Mesendoderm (in vitro differentiated cells): ENCODE measurements around the gene SLC16A6.
A peak's percentile ranks its signal among the peaks of the same experiment; 100 is the strongest.
"Not testable (repeated sequence)": the region's sequence is repeated elsewhere in the genome, so short reads cannot be mapped to it uniquely, and the experiment has no call there.

ENCODE experiments used
- DNase-seq: peaks from one replicate; pipeline ENCODE4 v3.0.0; 2013
- H2AK5ac ChIP-seq: 2 replicates; pipeline ENCODE4 v1.6.1; 2013; ENCODE audit warnings: low read length, inconsistent platforms
- H2BK120ac ChIP-seq: 2 replicates; pipeline ENCODE4 v1.6.1; 2013; ENCODE audit warnings: low read depth, mild to moderate bottlenecking, low read length, moderate library complexity, mixed read lengths
- H2BK15ac ChIP-seq: replicated peaks from 2 replicates; pipeline ENCODE4 v1.6.1; 2013; ENCODE audit warnings: low read depth, mild to moderate bottlenecking, moderate library complexity
- H2BK5ac ChIP-seq: 2 replicates; pipeline ENCODE4 v1.6.1; 2013; ENCODE audit warnings: low read length, inconsistent platforms
- H3K18ac ChIP-seq: 2 replicates; pipeline ENCODE4 v1.6.1; 2013; ENCODE audit warnings: mild to moderate bottlenecking, low read length, mixed read lengths
- H3K23ac ChIP-seq: one replicate; pipeline ENCODE4 v1.6.1; 2013; ENCODE audit warnings: low read length
- H3K27ac ChIP-seq: 2 replicates; pipeline ENCODE4 v1.5.1; 2013; ENCODE audit warnings: low read depth, mild to moderate bottlenecking, inconsistent platforms, low read length, moderate library complexity
- H3K27me3 ChIP-seq: 2 replicates; pipeline ENCODE4 v1.6.1; 2013; ENCODE audit warnings: low read length, control low read depth, mild to moderate bottlenecking, inconsistent platforms; ENCODE audit not compliant: insufficient read depth, poor library complexity
- H3K36me3 ChIP-seq: 2 replicates; pipeline ENCODE4 v1.6.1; 2013; ENCODE audit warnings: low read length, inconsistent platforms; ENCODE audit not compliant: control insufficient read depth, insufficient read depth
- H3K4ac ChIP-seq: one replicate; pipeline ENCODE4 v1.6.1; 2013; ENCODE audit warnings: low read depth, mild to moderate bottlenecking, low read length, moderate library complexity
- H3K4me1 ChIP-seq: 2 replicates; pipeline ENCODE4 v1.6.1; 2013; ENCODE audit warnings: low read depth, low read length, inconsistent platforms; ENCODE audit not compliant: control insufficient read depth
- H3K4me2 ChIP-seq: 2 replicates; pipeline ENCODE4 v1.6.1; 2013; ENCODE audit warnings: low read length
- H3K4me3 ChIP-seq: 2 replicates; pipeline ENCODE4 v1.5.1; 2013; ENCODE audit warnings: mild to moderate bottlenecking, low read length
- H3K56ac ChIP-seq: one replicate; pipeline ENCODE4 v1.6.1; 2013; ENCODE audit warnings: low read length
- H3K79me1 ChIP-seq: 2 replicates; pipeline ENCODE4 v1.6.1; 2013; ENCODE audit warnings: low read length, inconsistent platforms
- H3K79me2 ChIP-seq: 2 replicates; pipeline ENCODE4 v1.6.1; 2013; ENCODE audit warnings: mild to moderate bottlenecking, low read length; ENCODE audit not compliant: control insufficient read depth, insufficient read depth
- H3K9ac ChIP-seq: 2 replicates; pipeline ENCODE4 v1.6.1; 2013; ENCODE audit warnings: low read length, inconsistent platforms
- H4K5ac ChIP-seq: one replicate; pipeline ENCODE4 v1.6.1; 2013; ENCODE audit warnings: low read length
- H4K8ac ChIP-seq: one replicate; pipeline ENCODE4 v1.6.1; 2013; ENCODE audit warnings: low read depth, mild to moderate bottlenecking, control low read depth, low read length, moderate library complexity
- WGBS: extraction: QIAGEN DNeasy Blood & Tissue Kit; methylation state at CpG from one replicate; pipeline ENCODE4 v1.1.7; 2013; ENCODE audit warnings: low lambda C conversion rate, missing lambda C conversion rate; ENCODE audit not compliant: insufficient coverage; ENCODE audit errors: extremely low coverage; 5-methylcytosine and 5-hydroxymethylcytosine counted together

The SLC16A6 gene

GRCh38 chr17:68265833-68266232 is 25.1 kb downstream of the SLC16A6 start:
- H3K4me2 ChIP-seq, H3K56ac ChIP-seq, DNase-seq, H2BK5ac ChIP-seq, H3K36me3 ChIP-seq, H3K79me1 ChIP-seq, H2BK120ac ChIP-seq, H3K79me2 ChIP-seq, H4K5ac ChIP-seq, H3K18ac ChIP-seq, H3K27me3 ChIP-seq, H3K4ac ChIP-seq, H3K4me1 ChIP-seq, H3K23ac ChIP-seq, H4K8ac ChIP-seq, H2AK5ac ChIP-seq, H2BK15ac ChIP-seq, H3K27ac ChIP-seq, H3K4me3 ChIP-seq, H3K9ac ChIP-seq: not testable (repeated sequence)
- WGBS, result no CpG with 5 or more reads among the region's 2 CpGs

DNA sequence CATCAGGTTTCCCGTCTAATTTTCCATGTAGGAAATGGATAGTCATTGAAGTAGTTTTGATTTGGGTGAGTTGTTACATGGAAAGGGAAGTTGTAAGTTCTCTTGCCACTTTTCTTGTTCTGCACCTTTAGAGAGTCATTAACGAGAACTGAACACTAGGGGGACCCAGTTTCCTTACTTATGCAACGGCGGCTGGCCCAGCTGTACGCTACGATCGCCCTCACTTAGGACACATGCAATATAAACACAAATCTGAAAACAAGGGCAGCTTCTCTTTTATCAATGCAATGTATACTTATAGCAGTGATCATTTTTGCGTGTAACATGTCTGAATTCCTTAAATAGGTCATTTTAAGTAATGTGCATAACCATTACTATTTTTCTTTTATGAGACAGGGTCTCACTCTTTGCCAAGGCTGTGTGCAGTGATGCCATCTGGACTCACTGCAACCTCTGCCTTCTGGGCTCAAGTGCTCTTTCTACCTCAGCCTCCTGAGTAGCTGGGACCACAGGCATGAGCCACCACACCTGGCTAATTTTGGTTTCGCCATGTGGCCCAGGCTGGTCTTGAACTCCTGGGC is 27.7 kb downstream of the SLC16A6 start:
- no CpG with 5 or more reads among the region's 9 CpGs for WGBS

GRCh38 chr17:68262467-68262866 is 28.5 kb downstream of the SLC16A6 start:
- H3K4me1 ChIP-seq, H3K4me2 ChIP-seq, H3K27ac ChIP-seq, H3K27me3 ChIP-seq, H3K9ac ChIP-seq, H2BK15ac ChIP-seq, H3K23ac ChIP-seq, H3K56ac ChIP-seq, H3K36me3 ChIP-seq, DNase-seq, H2BK120ac ChIP-seq, H3K4me3 ChIP-seq, H3K4ac ChIP-seq, H3K18ac ChIP-seq, H3K79me1 ChIP-seq, H2BK5ac ChIP-seq, H4K5ac ChIP-seq, H2AK5ac ChIP-seq, H4K8ac ChIP-seq, H3K79me2 ChIP-seq: not testable (repeated sequence)
- no CpG with 5 or more reads among the region's 2 CpGs for WGBS

More for the DNA sequence above, 27.7 kb downstream of the SLC16A6 start:
- H3K9ac ChIP-seq, H4K5ac ChIP-seq, H3K4me3 ChIP-seq, H2BK5ac ChIP-seq, H3K36me3 ChIP-seq, H4K8ac ChIP-seq, H3K79me1 ChIP-seq, H3K27me3 ChIP-seq, H3K18ac ChIP-seq, H3K27ac ChIP-seq, H3K23ac ChIP-seq, H3K4me2 ChIP-seq, H2BK120ac ChIP-seq, H2AK5ac ChIP-seq, H3K56ac ChIP-seq, H3K4me1 ChIP-seq, H3K79me2 ChIP-seq, H3K4ac ChIP-seq, H2BK15ac ChIP-seq: not testable (repeated sequence)
- peak; percentile 38 for DNase-seq

- Histone ChIP-seq H2BK120ac (no peak overlapping the region), H3K4ac (no peak overlapping the region), H3K4me1 (no peaks in the 10 kb centered on the region), H4K5ac (no peak overlapping the region), H2AK5ac (no peak overlapping the region), H2BK5ac (no peak overlapping the region), H3K4me3 (no peak overlapping the region), H3K18ac (no peak overlapping the region), H3K56ac (no peak overlapping the region), H3K79me1 (no peaks in the 10 kb centered on the region), H3K27ac (no peak overlapping the region), H4K8ac (no peak overlapping the region), H3K36me3 (peaks cover under 1% of the 10 kb centered on the region), H3K79me2 (no peaks in the 10 kb centered on the region), H3K23ac (no peak overlapping the region), H3K27me3 (no peaks in the 10 kb centered on the region), H2BK15ac (no peak overlapping the region), H3K4me2 (no peak overlapping the region), H3K9ac (no peak overlapping the region)
- WGBS, result no CpG with 5 or more reads among the region's 9 CpGs
- no peak for DNase-seq
Observed at GRCh38 chr17:68260051-68260762, 30.7 kb downstream of the SLC16A6 start.

GRCh38 chr17:68259648-68259951 is 31.3 kb downstream of the SLC16A6 start:
- H3K4ac ChIP-seq, H2BK5ac ChIP-seq, DNase-seq, H2BK120ac ChIP-seq, H4K5ac ChIP-seq, H3K27ac ChIP-seq, H3K4me1 ChIP-seq, H3K4me3 ChIP-seq, H3K18ac ChIP-seq, H3K23ac ChIP-seq, H2BK15ac ChIP-seq, H3K56ac ChIP-seq, H3K4me2 ChIP-seq, H4K8ac ChIP-seq, H2AK5ac ChIP-seq, H3K27me3 ChIP-seq, H3K79me1 ChIP-seq, H3K9ac ChIP-seq, H3K79me2 ChIP-seq, H3K36me3 ChIP-seq: not testable (repeated sequence)
- WGBS, result no CpG with 5 or more reads among the region's 3 CpGs
